Measurements from ENCODE around the gene LGALS3.
A peak's percentile ranks its signal among the peaks of the same experiment; 100 is the strongest.
"Not testable (repeated sequence)": the region's sequence is repeated elsewhere in the genome, so short reads cannot be mapped to it uniquely, and the experiment has no call there.

The LGALS3 gene

GRCh38 chr14:55129086-55129427 is at the start of gene LGALS3:
LGALS3 (plus strand) TSS chr14:55129252; CDS start chr14:55137374, 8,122 bp downstream.
- no peak for DNase-seq

- not testable (repeated sequence) for DNase-seq
Observed at GRCh38 chr14:55079961-55080360, 49.1 kb upstream of the LGALS3 start.

DNA sequence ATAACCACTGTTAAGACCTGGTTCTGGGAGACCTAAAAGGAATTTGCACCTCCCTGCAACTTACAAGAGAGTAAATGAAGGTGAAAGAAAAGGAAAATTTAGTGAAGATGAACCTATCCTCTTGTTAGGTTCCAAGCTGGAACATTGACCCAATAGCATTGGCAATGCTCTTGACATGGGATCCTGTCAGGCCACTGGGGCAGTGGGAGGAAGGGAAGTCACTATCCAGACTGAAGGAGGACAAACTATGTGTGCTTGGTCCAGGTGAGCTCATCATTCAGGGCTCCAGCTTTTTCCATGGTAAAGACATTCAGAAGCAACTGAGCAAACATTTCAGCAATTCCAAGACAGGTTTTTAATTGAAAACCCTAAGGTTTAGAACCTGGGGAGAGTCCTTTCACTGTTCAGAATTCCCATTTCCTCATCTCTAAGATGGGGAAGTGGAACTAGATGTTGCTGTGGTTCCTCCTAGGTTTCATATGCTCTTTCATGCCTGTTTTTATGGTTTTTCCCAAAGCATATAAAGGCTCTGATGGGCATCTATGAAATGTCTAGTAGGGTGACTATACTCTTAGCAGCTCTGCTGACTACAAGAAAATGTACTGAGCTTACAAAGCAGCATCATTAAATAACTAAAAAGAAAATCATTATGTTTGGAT is 44.5 kb upstream of the LGALS3 start:
- no peak for DNase-seq

DNA sequence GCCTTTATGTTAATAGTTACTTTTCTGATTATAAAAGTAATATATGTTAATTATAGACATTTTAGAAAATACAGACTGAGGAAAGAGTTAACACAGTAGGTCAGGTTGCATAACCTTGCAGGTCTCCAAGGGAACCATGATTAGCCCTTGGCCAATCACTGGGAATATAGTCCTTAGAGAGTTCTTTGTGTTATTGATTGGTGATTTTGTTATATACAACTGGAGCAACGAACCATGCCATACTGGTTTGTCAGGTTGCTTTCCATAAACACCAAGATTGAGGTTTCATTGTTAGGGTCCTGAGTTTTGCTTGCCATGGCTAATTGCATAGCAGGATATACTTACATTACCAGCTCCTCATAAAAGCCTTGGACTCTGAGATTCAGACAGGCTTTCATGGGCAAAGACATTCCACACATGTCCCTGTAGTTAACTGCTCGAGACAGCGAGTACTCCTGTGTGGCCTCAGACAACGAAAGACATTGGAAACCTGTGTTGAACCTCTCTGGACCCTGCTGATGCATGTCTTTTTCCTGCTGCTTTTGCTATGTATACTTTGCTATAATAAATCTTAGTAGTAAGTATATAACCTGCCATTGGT is 43.9 kb upstream of the LGALS3 start:
- DNase-seq: no peak

GRCh38 chr14:55086938-55087337 is 42.1 kb upstream of the LGALS3 start:
- DNase-seq: no peak

DNA sequence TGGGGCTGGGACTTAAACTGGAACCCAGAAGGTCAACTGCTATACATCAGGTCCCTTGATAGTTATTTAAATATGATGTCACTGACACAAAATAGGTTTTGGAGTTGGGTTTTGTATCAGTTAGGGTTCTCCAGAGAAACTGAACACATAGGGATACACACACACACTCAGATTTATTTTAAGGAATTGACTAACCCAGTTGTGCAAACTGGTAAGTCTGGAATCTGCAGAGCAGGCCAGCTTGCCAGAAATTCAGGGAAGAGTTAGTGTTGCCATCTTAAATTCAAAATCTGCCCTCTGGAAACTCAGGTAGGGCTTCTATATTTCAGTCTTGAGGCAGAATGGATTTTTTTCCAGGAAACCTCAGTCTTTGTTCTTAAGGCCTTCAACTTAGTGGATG is 40.7 kb upstream of the LGALS3 start:
- no peak for DNase-seq

DNA sequence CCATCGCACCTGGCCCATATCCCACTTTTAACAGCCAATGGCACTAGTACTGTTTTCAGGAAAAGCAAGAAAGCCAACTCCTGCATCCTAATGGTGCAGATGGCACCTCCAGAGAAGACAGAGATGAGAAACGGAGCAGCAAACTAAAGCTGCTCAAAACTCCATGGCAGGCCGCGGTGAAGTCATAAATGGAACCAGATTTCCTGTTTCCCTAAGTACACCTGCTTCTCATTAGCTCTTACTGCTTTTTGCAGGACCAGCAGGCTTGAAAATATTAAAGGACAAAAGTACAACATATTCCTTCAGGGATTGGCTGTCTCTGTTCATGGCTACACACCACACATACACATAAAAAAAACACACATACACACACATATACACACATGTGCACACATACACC is 36.7 kb upstream of the LGALS3 start:
- no peak for DNase-seq

- DNase-seq: peak; percentile 29
Observed at GRCh38 chr14:55094292-55095157, 34.5 kb upstream of the LGALS3 start.

GRCh38 chr14:55097881-55098560 is 31.0 kb upstream of the LGALS3 start:
- peak; percentile 63 for DNase-seq

- no peak for DNase-seq
Observed at GRCh38 chr14:55098561-55098898, 30.5 kb upstream of the LGALS3 start.

GRCh38 chr14:55099756-55100155 is 29.3 kb upstream of the LGALS3 start:
- no peak for DNase-seq

- DNase-seq: no peak
Observed at GRCh38 chr14:55101698-55102097, 27.4 kb upstream of the LGALS3 start.

GRCh38 chr14:55102141-55102621 is 26.9 kb upstream of the LGALS3 start:
- peak; percentile 38 for DNase-seq

- no peak for DNase-seq
Observed at GRCh38 chr14:55103005-55103640, 25.9 kb upstream of the LGALS3 start.

- DNase-seq: no peak
Observed at GRCh38 chr14:55103971-55104954, 24.8 kb upstream of the LGALS3 start.

DNA sequence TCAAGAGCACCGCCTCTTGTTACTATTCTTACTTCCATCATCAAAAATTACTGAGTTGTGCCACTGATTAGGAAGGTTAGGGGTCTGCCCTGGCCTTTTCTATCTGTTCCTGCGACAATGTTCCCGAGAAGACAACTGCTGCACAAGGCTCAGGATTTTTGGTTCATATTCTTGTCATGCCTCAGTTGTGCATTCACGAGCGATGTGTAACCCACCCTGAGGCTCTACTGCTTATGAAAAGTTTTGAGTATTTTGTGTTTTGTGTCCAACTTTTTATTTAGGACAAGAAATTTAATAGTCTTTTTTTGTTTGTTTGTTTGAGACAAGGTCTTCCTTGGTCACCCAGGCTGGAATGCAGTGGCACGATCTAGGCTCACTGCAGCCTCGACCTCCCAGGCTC is 23.1 kb upstream of the LGALS3 start:
- no peak for DNase-seq

GRCh38 chr14:55107766-55108554 is 21.1 kb upstream of the LGALS3 start:
- no peak for DNase-seq

DNA sequence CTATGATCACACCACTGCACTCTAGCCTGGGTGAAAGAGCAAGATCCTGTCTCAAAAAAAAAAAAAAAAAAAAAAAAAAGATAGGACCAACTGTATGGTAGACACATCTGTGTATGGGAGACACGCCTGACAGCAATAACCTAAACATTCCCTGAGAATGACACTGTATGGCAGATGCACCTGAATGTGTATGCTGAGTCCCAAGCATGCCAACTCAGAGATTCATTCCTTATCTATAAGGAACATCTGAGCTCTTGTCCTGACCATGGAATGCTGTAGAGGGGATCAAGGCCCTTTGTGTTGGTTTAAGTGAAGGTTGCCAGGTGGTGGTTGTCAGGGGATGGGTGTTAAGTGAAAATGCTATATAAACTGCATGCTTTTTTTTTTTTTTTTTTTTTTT is 19.2 kb upstream of the LGALS3 start:
- DNase-seq: no peak

DNA sequence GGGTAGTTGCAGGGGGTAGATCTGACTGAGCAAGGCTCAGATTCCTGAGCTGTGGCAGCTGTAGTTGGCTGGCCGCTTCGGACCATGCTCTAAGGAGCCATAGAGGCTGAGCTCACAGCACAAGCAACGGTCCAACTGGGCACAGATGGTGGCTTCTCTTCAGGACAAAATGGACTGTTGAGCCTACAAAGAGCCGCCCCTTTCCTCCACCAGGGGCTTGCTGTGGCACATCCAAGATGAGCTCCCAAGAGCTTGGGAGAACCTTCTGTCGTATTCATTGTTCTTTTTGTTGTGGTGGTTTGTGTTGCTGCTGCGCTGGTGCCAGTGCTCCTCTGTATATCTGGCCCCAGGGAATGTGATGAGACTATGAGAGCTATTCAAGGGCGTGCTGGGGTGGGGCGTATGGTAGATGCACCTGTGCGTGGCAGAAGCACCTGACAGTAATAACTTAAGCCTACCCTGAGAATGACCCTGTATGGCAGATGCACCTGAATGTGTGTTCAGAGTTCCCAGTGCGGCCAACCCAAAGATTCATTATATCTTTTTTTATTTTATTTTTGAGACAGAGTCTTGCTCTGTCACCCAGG is 17.8 kb upstream of the LGALS3 start:
- DNase-seq: no peak

GRCh38 chr14:55114720-55115119 is 14.3 kb upstream of the LGALS3 start:
- no peak for DNase-seq

Data from NCI-H2227 treated with DMSO at 0.1 percent for 48 hours (cell line).